Spinal cord (tissue), 10 donors: Measurements from ENCODE around the gene AMER2. TPM values are rescaled to one million over a fixed set of nuclear protein-coding genes. Genes with fewer than 3 reads are reported as not detected.

Source experiments
- DNase-seq, 6 donors: peaks; one replicate each; pipeline versions ENCODE4 v3.0.0 to v3.0.0-alpha.2; 2013 to 2015; ENCODE audit warnings: low spot score in 6 of 6, low read depth in 4 of 6
- H3K27ac ChIP-seq: one replicate; pipeline ENCODE4 v1.5.1; 2013; ENCODE audit warnings: low read depth, low read length, control low read depth
- H3K27me3 ChIP-seq: one replicate; pipeline ENCODE4 v1.6.1; 2013; ENCODE audit warnings: low read length; ENCODE audit not compliant: control insufficient read depth, insufficient read depth
- H3K36me3 ChIP-seq: one replicate; pipeline ENCODE4 v1.6.1; 2013; ENCODE audit warnings: low read length; ENCODE audit not compliant: control insufficient read depth, insufficient read depth
- H3K4me1 ChIP-seq: one replicate; pipeline ENCODE4 v1.6.1; 2013; ENCODE audit warnings: low read length; ENCODE audit not compliant: control insufficient read depth, insufficient read depth
- H3K4me3 ChIP-seq: one replicate; pipeline ENCODE4 v1.5.1; 2013; ENCODE audit warnings: low read depth, low read length, control low read depth
- H3K9me3 ChIP-seq: one replicate; pipeline ENCODE4 v1.6.1; 2013; ENCODE audit warnings: low read length; ENCODE audit not compliant: control insufficient read depth, insufficient read depth
- WGBS: methylation state at CpG from one replicate; pipeline ENCODE4 v1.1.5; 2013; ENCODE audit warnings: missing lambda C conversion rate; ENCODE audit not compliant: insufficient coverage; 5-methylcytosine and 5-hydroxymethylcytosine counted together
- polyA plus RNA-seq, 2 donors: library from polyadenylated mRNA; unstranded; fragments of 120-200 nt; gene quantifications; one replicate each; pipeline ENCODE4 v1.2.1, GENCODE V29; 2013; ENCODE audit not compliant: insufficient read length in 2 of 2
- total RNA-seq, 2 donors: library from RNA; depleted of rRNA in 1 of 2; stranded (reverse); fragments of 120-200 nt in 1 of 2; fragments of >200 nt in 1 of 2; gene quantifications; one replicate each; pipeline versions ENCODE4 v1.2.3 to v1.2.4, GENCODE V29; 2013 to 2014
- donor health status: healthy.

AMER2 gene
- total and polyA plus RNA-seq, 4 donors = 21.0 to 81.6 (median 35.5) TPM

GRCh38 chr13:25147638-25148401 lies 24.3 kb downstream of the AMER2 start:
- WGBS = 71% methylated on average over 2 of the region's 4 CpGs
- peak in 1 of 6 donors; percentile 45 for DNase-seq
- H3K9me3 ChIP-seq = no peaks in the 10 kb centered on the region

GRCh38 chr13:25143706-25144105 lies 28.4 kb downstream of the AMER2 start:
- peak in 2 of 6 donors; percentile 23 to 65 for DNase-seq
- no peaks in the 10 kb centered on the region for H3K9me3 ChIP-seq
- H3K4me3 ChIP-seq = no peak overlapping the region
- H3K36me3 ChIP-seq = no peaks in the 10 kb centered on the region
- H3K27ac ChIP-seq = no peak overlapping the region
- WGBS = no CpG with 5 or more reads among the region's 7 CpGs
- peaks cover 1% of the 10 kb centered on the region for H3K4me1 ChIP-seq
- H3K27me3 ChIP-seq = no peaks in the 10 kb centered on the region

More at GRCh38 chr13:25147638-25148401, 24.3 kb downstream of the AMER2 start:
- H3K4me3 ChIP-seq = no peak overlapping the region
- H3K4me1 ChIP-seq = peaks cover 23% of the 10 kb centered on the region
- H3K36me3 ChIP-seq = no peaks in the 10 kb centered on the region
- no peak overlapping the region for H3K27ac ChIP-seq
- H3K27me3 ChIP-seq = no peaks in the 10 kb centered on the region

GRCh38 chr13:25141042-25141441 lies 31.0 kb downstream of the AMER2 start:
- peaks cover 12% of the 10 kb centered on the region for H3K4me1 ChIP-seq
- no CpG with 5 or more reads among the region's 5 CpGs for WGBS
- H3K27ac ChIP-seq = no peak overlapping the region
- no peak for DNase-seq
- H3K27me3 ChIP-seq = no peaks in the 10 kb centered on the region
- H3K36me3 ChIP-seq = no peaks in the 10 kb centered on the region
- H3K4me3 ChIP-seq = no peak overlapping the region
- no peaks in the 10 kb centered on the region for H3K9me3 ChIP-seq

GRCh38 chr13:25137788-25138115 lies 34.3 kb downstream of the AMER2 start:
- peaks cover 12% of the 10 kb centered on the region for H3K4me1 ChIP-seq
- H3K27ac ChIP-seq = no peak overlapping the region
- H3K36me3 ChIP-seq = no peaks in the 10 kb centered on the region
- WGBS = 19% methylated on average over 3 of the region's 3 CpGs
- H3K9me3 ChIP-seq = no peaks in the 10 kb centered on the region
- no peak overlapping the region for H3K4me3 ChIP-seq
- no peaks in the 10 kb centered on the region for H3K27me3 ChIP-seq
- peak in 1 of 6 donors; percentile 92 for DNase-seq

- no peak overlapping the region for H3K4me3 ChIP-seq
- no peak overlapping the region for H3K27ac ChIP-seq
- H3K27me3 ChIP-seq = no peaks in the 10 kb centered on the region
Observed at GRCh38 chr13:25136880-25137787, 35.0 kb downstream of the AMER2 start.

GRCh38 chr13:25135896-25136295 lies 36.2 kb downstream of the AMER2 start:
- peaks cover 18% of the 10 kb centered on the region for H3K4me1 ChIP-seq
- peak in 2 of 6 donors; percentile 26 to 89 for DNase-seq
- no peak overlapping the region for H3K27ac ChIP-seq
- 71% methylated on average over 1 of the region's 4 CpGs for WGBS
- H3K4me3 ChIP-seq = no peak overlapping the region
- no peaks in the 10 kb centered on the region for H3K36me3 ChIP-seq
- no peaks in the 10 kb centered on the region for H3K27me3 ChIP-seq
- no peaks in the 10 kb centered on the region for H3K9me3 ChIP-seq

More at GRCh38 chr13:25136880-25137787, 35.0 kb downstream of the AMER2 start:
- WGBS = 28% methylated on average over 8 of the region's 15 CpGs
- Histone ChIP-seq H3K36me3 (no peaks in the 10 kb centered on the region), H3K9me3 (no peaks in the 10 kb centered on the region), H3K4me1 (peaks cover 16% of the 10 kb centered on the region)
- DNase-seq = peak in 2 of 6 donors; percentile 75 to 85

- no peaks in the 10 kb centered on the region for H3K9me3 ChIP-seq
- no peaks in the 10 kb centered on the region for H3K27me3 ChIP-seq
- H3K4me3 ChIP-seq = no peak overlapping the region
- peak in 2 of 6 donors; percentile 87 to 88 for DNase-seq
- peaks cover 14% of the 10 kb centered on the region for H3K4me1 ChIP-seq
- H3K36me3 ChIP-seq = no peaks in the 10 kb centered on the region
- H3K27ac ChIP-seq = no peak overlapping the region
- WGBS = 80% methylated on average over 2 of the region's 5 CpGs
Observed at GRCh38 chr13:25132751-25133390, 39.2 kb downstream of the AMER2 start.

GRCh38 chr13:25131881-25132420 lies 40.1 kb downstream of the AMER2 start:
- H3K9me3 ChIP-seq = no peaks in the 10 kb centered on the region
- H3K36me3 ChIP-seq = no peaks in the 10 kb centered on the region
- no peak overlapping the region for H3K4me3 ChIP-seq
- no peaks in the 10 kb centered on the region for H3K27me3 ChIP-seq
- DNase-seq = peak in 2 of 6 donors; percentile 17 to 76
- WGBS = 75% methylated on average over 1 of the region's 6 CpGs
- H3K4me1 ChIP-seq = peaks cover 6% of the 10 kb centered on the region
- no peak overlapping the region for H3K27ac ChIP-seq

GRCh38 chr13:25130944-25131343 lies 41.1 kb downstream of the AMER2 start:
- Histone ChIP-seq H3K9me3 (no peaks in the 10 kb centered on the region), H3K36me3 (no peaks in the 10 kb centered on the region), H3K4me1 (peaks cover 6% of the 10 kb centered on the region), H3K27me3 (no peaks in the 10 kb centered on the region), H3K27ac (no peak overlapping the region), H3K4me3 (no peak overlapping the region)
- DNase-seq = no peak
- WGBS = 80% methylated on average over 2 of the region's 3 CpGs
